ENCODE measurements around the gene BLMH.

BLMH gene

DNA sequence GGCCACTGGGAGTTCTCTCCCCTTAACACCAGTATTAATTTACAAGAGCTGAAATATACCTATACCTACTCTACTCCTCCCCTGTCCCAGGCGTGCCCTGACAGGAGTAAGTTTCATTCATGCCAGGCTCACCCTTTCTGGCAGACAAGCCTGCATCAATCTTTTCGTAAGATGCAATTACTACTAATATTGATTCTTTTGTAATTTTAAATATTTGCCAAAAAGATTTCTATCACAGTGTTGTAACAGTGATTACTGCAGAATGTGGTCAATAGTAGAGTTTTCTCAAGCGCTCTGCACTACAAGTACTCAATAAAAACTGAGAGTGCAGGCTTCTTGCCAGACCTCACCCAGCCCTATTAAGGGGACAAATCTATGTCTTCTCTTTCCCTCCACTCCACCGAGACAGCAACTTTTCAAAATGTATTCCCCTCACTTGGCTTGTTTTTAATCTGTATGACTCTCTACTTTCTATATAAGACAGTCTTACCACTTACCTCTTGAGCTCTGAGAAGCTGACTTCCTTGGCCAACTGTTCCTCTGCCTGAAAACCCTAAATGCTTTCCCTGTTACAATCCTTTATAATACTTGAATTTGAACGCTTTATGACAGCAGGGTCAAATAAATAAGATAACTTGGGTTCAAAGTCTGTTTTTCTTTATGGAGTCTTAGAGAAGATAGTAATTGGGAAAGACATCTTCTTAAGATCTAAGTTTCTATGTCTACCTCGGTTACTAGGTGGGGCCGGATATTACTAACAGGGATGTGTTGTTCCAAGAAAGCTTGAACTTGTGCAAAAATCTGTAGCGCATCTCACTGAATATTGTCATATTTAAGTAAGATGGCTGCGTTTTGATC lies 42.0 kb upstream of the BLMH start, which contains the start of gene TMIGD1:
Gene TMIGD1, minus strand, starts transcription at position 555 of the 858 bp plus-strand sequence. CDS start 1,924 bp downstream, outside the sequence.
- Histone ChIP-seq H3K4me2 (ENCODE audit: low read depth, low read length) (peak within 1 kb of the TSS; percentile 37), H3K9ac (ENCODE audit: low read length) (no peak within 1 kb of the TSS), H4K20me1 (ENCODE audit: insufficient read depth, low read length) (no peaks in the 10 kb centered on the region), H3K9me2 (replicated peaks; ENCODE audit: insufficient read depth, low read length) (no peaks in the 10 kb centered on the region), H3K27ac (ENCODE audit: low read length) (peak within 1 kb of the TSS; percentile 65; the same call in 1 of the 2 replicates), H3K36me3 (replicated peaks; ENCODE audit: insufficient read depth, low read length) (no peaks in the 10 kb centered on the region), H2AFZ (ENCODE audit: low read length) (no peak within 1 kb of the TSS), H3K4me1 (ENCODE audit: low read length) (peaks cover 26% of the 10 kb centered on the region), H3F3A (ENCODE audit: insufficient read depth, low read length) (peaks cover 11% of the 10 kb centered on the region), H3K9me3 (replicated peaks; ENCODE audit: insufficient read depth, low read length) (no peaks in the 10 kb centered on the region), H3K79me2 (ENCODE audit: low read length) (no peaks in the 10 kb centered on the region), H3K27me3 (replicated peaks; ENCODE audit: insufficient read depth, low read length) (no peaks in the 10 kb centered on the region), H3K4me3 (ENCODE audit: low read length) (no peak within 1 kb of the TSS)
- no peak for DNase-seq
- TF ChIP-seq, protein P1, sequence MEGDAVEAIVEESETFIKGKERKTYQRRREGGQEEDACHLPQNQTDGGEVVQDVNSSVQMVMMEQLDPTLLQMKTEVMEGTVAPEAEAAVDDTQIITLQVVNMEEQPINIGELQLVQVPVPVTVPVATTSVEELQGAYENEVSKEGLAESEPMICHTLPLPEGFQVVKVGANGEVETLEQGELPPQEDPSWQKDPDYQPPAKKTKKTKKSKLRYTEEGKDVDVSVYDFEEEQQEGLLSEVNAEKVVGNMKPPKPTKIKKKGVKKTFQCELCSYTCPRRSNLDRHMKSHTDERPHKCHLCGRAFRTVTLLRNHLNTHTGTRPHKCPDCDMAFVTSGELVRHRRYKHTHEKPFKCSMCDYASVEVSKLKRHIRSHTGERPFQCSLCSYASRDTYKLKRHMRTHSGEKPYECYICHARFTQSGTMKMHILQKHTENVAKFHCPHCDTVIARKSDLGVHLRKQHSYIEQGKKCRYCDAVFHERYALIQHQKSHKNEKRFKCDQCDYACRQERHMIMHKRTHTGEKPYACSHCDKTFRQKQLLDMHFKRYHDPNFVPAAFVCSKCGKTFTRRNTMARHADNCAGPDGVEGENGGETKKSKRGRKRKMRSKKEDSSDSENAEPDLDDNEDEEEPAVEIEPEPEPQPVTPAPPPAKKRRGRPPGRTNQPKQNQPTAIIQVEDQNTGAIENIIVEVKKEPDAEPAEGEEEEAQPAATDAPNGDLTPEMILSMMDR (IDR thresholded peaks at IDR 0.05; ENCODE audit: low read length) = no peak
- TF ChIP-seq EZH2phosphoT487 (IDR thresholded peaks at IDR 0.05; ENCODE audit: low read length) (no peak), EZH2 (optimal IDR thresholded peaks at IDR 0.05; ENCODE audit: low read depth, low read length) (no peak)

DNA sequence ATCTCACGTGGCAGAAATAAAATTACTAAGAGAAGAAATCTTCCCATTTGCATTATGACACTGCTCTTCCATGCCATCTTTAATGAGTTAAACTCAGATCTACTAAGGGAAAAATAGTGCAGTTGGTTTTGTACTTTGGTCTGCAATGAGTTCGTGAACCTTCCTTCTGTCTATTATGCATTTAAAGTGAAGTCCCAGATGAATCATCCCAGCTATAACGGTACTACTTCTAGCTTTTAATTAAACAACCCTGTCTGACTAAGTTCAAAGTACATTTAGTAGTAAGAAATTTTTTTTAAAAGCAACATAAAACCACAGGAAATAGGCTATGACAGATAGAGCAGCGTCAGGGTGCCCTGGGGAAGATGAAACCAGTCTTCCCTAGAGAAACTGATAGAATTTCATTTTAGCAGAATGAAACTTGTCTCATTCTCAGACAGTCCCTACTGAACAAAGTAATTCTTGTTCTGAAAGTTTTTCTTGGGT lies 40.4 kb upstream of the BLMH start:
- Histone ChIP-seq H3K9me3 (replicated peaks; ENCODE audit: insufficient read depth, low read length) (no peaks in the 10 kb centered on the region), H3F3A (ENCODE audit: insufficient read depth, low read length) (peaks cover 11% of the 10 kb centered on the region), H3K4me2 (ENCODE audit: low read depth, low read length) (peak overlapping the region; percentile 37), H3K27ac (ENCODE audit: low read length) (peak overlapping the region; percentile 65; the same call in 1 of the 2 replicates), H3K4me3 (ENCODE audit: low read length) (no peak overlapping the region), H3K36me3 (replicated peaks; ENCODE audit: insufficient read depth, low read length) (no peaks in the 10 kb centered on the region), H3K27me3 (replicated peaks; ENCODE audit: insufficient read depth, low read length) (no peaks in the 10 kb centered on the region), H4K20me1 (ENCODE audit: insufficient read depth, low read length) (no peaks in the 10 kb centered on the region), H3K9me2 (replicated peaks; ENCODE audit: insufficient read depth, low read length) (no peaks in the 10 kb centered on the region), H3K4me1 (ENCODE audit: low read length) (peaks cover 26% of the 10 kb centered on the region), H2AFZ (ENCODE audit: low read length) (no peak overlapping the region), H3K9ac (ENCODE audit: low read length) (no peak overlapping the region), H3K79me2 (ENCODE audit: low read length) (no peaks in the 10 kb centered on the region)
- TF ChIP-seq EZH2phosphoT487 (IDR thresholded peaks at IDR 0.05; ENCODE audit: low read length) (no peak), EZH2 (optimal IDR thresholded peaks at IDR 0.05; ENCODE audit: low read depth, low read length) (no peak)
- TF ChIP-seq, protein P1 (IDR thresholded peaks at IDR 0.05; ENCODE audit: low read length) = no peak
- peak; percentile 81 for DNase-seq

DNA sequence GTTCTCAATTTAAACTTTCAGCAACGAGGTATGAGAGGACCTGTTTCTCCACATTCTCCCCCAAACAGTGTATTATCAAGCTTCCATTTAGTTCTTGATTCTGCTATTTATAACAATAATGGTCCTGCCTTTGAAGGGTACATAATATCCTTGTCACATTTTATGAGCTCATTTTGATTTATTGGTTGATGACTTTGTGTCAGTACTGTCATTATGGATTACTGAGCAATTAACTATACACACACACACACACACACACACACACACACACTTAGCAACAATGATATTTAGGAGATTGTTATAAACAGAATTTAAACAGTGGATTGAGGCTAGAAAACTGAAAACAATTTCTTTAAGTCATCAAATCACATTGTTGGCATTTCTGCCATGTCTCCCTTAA lies 35.1 kb upstream of the BLMH start:
- Histone ChIP-seq H3K9ac (ENCODE audit: low read length) (no peak overlapping the region), H3K9me2 (replicated peaks; ENCODE audit: insufficient read depth, low read length) (no peaks in the 10 kb centered on the region), H3K9me3 (replicated peaks; ENCODE audit: insufficient read depth, low read length) (no peaks in the 10 kb centered on the region), H3K4me1 (ENCODE audit: low read length) (peaks cover 14% of the 10 kb centered on the region), H3K79me2 (ENCODE audit: low read length) (no peaks in the 10 kb centered on the region), H3K27me3 (replicated peaks; ENCODE audit: insufficient read depth, low read length) (no peaks in the 10 kb centered on the region), H3K27ac (ENCODE audit: low read length) (no peak overlapping the region), H3K4me3 (ENCODE audit: low read length) (no peak overlapping the region), H3F3A (ENCODE audit: insufficient read depth, low read length) (peaks cover 1% of the 10 kb centered on the region), H4K20me1 (ENCODE audit: insufficient read depth, low read length) (no peaks in the 10 kb centered on the region), H2AFZ (ENCODE audit: low read length) (no peak overlapping the region), H3K4me2 (ENCODE audit: low read depth, low read length) (no peak overlapping the region), H3K36me3 (replicated peaks; ENCODE audit: insufficient read depth, low read length) (no peaks in the 10 kb centered on the region)
- TF ChIP-seq EZH2phosphoT487 (IDR thresholded peaks at IDR 0.05; ENCODE audit: low read length) = no peak
- TF ChIP-seq, protein P1 (IDR thresholded peaks at IDR 0.05; ENCODE audit: low read length) = no peak
- no peak for DNase-seq
